Endothelial cell (in vitro differentiated cells): ENCODE measurements around the gene ZBED4. TPM values are rescaled to one million over a fixed set of nuclear protein-coding genes. Genes with fewer than 3 reads are reported as not detected.

Experiments used
- DNase-seq: peaks from one replicate; pipeline ENCODE4 v3.0.0; 2021; ENCODE audit warnings: low spot score
- H3K27ac Mint-ChIP-seq: one replicate; pipeline ENCODE4 v1.8.0; 2021; ENCODE audit warnings: mixed read lengths, inconsistent platforms; ENCODE audit not compliant: unreplicated experiment
- H3K27me3 Mint-ChIP-seq: one replicate; pipeline ENCODE4 v1.8.0; 2021; ENCODE audit warnings: mild to moderate bottlenecking, moderate library complexity, mixed read lengths, inconsistent platforms; ENCODE audit not compliant: unreplicated experiment
- H3K36me3 Mint-ChIP-seq: one replicate; pipeline ENCODE4 v1.8.0; 2021; ENCODE audit warnings: mild to moderate bottlenecking, low read depth, mixed read lengths, inconsistent platforms; ENCODE audit not compliant: unreplicated experiment
- H3K4me1 Mint-ChIP-seq: one replicate; pipeline ENCODE4 v1.8.0; 2021; ENCODE audit warnings: mild to moderate bottlenecking, mixed read lengths, inconsistent platforms; ENCODE audit not compliant: unreplicated experiment
- H3K4me3 Mint-ChIP-seq: one replicate; pipeline ENCODE4 v1.8.0; 2021; ENCODE audit warnings: mild to moderate bottlenecking, mixed read lengths, inconsistent platforms; ENCODE audit not compliant: unreplicated experiment
- H3K9me3 Mint-ChIP-seq: one replicate; pipeline ENCODE4 v1.8.0; 2021; ENCODE audit warnings: mixed read lengths, inconsistent platforms; ENCODE audit not compliant: unreplicated experiment
- CTCF ChIP-seq: fragments of 200-600 bp; sonication (generic); IDR thresholded peaks from one replicate; pipeline ENCODE4 v1.5.0; 2021; ENCODE audit warnings: antibody characterized with exemption; ENCODE audit not compliant: unreplicated experiment
- total RNA-seq: library from RNA; stranded (reverse); fragmentation: NEBNext Ultra II Directional; extraction: Animal tissue kit (Norgen Biotek cat#: 25700); gene quantifications from one replicate; pipeline ENCODE4 v1.2.1, GENCODE V29; 2021; ENCODE audit not compliant: unreplicated experiment

The ZBED4 gene
- total RNA-seq, 1 donor from 2014 or later: 22.6 TPM

DNA sequence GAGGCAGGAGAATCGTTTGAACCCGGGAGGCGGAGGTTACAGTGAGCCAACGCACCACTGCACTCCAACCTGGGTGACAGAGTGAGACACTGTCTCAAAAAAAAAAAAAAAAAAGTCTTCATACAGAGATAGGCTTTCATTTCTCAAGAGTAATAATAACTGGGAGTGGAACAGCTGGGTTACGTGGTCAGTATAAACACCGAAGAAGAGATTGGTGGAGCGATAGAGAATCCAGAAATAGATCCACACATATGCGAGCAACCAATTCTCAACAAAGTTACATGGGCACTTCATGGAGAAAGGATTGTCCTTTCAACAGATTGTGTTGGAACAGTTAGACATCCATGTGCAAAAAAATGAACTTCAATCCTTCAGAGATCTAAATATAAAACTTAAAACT lies 24.6 kb downstream of the ZBED4 start:
- H3K27ac Mint-ChIP-seq: no peak overlapping the region
- TF ChIP-seq CTCF: no peak
- H3K4me3 Mint-ChIP-seq: no peak overlapping the region
- DNase-seq: no peak
- peaks cover 25% of the 10 kb centered on the region for H3K36me3 Mint-ChIP-seq
- H3K4me1 Mint-ChIP-seq: peaks cover 7% of the 10 kb centered on the region
- no peaks in the 10 kb centered on the region for H3K9me3 Mint-ChIP-seq
- H3K27me3 Mint-ChIP-seq: no peaks in the 10 kb centered on the region

DNA sequence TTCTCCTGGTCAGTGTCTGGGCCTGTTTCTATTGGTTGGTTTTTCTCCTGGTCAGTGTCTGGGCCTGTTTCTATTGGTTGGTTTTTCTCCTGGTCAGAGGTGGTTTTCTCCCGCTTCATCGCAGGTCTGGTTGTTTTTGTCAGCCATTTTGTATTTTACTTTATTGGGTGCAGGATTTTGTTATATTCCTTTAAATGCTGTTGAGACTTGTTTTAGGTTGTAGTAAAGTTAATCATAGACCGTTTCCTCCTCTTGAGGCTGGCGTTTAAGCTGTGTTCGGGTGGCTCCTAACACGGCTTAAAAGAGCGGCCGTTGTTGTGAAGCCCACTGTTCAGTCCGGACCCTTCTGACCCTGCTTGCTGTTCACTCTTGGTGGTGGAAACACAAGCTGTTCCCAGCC lies 26.2 kb downstream of the ZBED4 start:
- no peak for TF ChIP-seq CTCF
- Mint-ChIP-seq H3K4me1 (peaks cover 7% of the 10 kb centered on the region), H3K27ac (no peak overlapping the region), H3K36me3 (peaks cover 36% of the 10 kb centered on the region), H3K4me3 (no peak overlapping the region), H3K27me3 (peaks cover 4% of the 10 kb centered on the region), H3K9me3 (no peaks in the 10 kb centered on the region)
- no peak for DNase-seq

GRCh38 chr22:49880281-49880680 lies 26.6 kb downstream of the ZBED4 start:
- Mint-ChIP-seq H3K27me3 (peaks cover 4% of the 10 kb centered on the region), H3K4me3 (no peak overlapping the region), H3K9me3 (no peaks in the 10 kb centered on the region), H3K4me1 (peaks cover 7% of the 10 kb centered on the region), H3K36me3 (peaks cover 36% of the 10 kb centered on the region), H3K27ac (no peak overlapping the region)
- TF ChIP-seq CTCF: no peak
- DNase-seq: no peak

GRCh38 chr22:49881856-49882255 lies 28.2 kb downstream of the ZBED4 start:
- Mint-ChIP-seq H3K27me3 (peaks cover 4% of the 10 kb centered on the region), H3K4me1 (peaks cover 7% of the 10 kb centered on the region), H3K9me3 (no peaks in the 10 kb centered on the region), H3K36me3 (peaks cover 49% of the 10 kb centered on the region), H3K4me3 (no peak overlapping the region), H3K27ac (no peak overlapping the region)
- no peak for TF ChIP-seq CTCF
- DNase-seq: no peak

DNA sequence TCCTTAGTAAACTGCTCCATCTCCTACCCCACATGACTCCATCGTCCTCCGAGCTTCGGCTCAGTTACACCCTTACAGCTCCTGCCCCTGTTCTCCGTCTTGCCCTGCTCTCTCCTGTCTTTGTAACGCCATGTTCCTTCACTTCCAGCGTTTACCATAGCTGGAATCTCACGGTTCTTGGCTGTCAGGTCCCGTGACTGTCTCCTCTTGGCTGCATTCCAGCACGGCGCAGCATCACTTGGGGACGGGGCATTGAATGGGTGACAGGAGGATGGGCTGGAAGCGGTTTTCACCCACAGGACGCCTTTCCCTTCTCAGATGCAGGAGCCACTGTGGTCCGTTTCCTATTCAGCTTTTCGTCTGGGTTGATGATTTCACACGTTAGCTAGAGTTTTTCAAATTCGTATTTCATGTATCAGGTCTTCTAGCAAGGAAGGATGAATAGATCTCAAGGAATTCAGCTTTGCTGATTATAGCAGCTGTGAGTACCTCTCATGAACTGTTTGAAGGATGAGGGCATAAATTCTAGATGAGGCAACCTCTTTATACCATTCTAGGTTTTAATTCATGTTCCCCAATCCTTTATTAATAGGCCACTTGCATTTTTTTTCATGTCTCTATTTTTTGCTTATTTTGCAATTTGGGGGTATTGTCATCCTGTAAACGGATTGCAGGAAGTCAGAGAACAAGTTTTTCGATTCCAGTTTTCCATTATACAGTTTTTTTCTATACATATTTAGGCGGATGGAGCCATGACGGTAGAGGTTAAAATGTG lies 29.1 kb downstream of the ZBED4 start:
- H3K4me1 Mint-ChIP-seq: peaks cover 7% of the 10 kb centered on the region
- H3K27ac Mint-ChIP-seq: no peak overlapping the region
- peaks cover 4% of the 10 kb centered on the region for H3K27me3 Mint-ChIP-seq
- no peak overlapping the region for H3K4me3 Mint-ChIP-seq
- no peak for TF ChIP-seq CTCF
- H3K36me3 Mint-ChIP-seq: peaks cover 52% of the 10 kb centered on the region
- H3K9me3 Mint-ChIP-seq: no peaks in the 10 kb centered on the region
- DNase-seq: no peak
